Hematopoietic multipotent progenitor cell treated with erythropoietin and hydrocortisone succinate and interleukin-3 and kit ligand, for 15 days (in vitro differentiated cells): ENCODE measurements around the gene TOPAZ1.

ENCODE experiments used
- DNase-seq: peaks from one replicate; pipeline ENCODE4 v3.0.0-alpha.2; 2015; ENCODE audit warnings: low spot score

TOPAZ1 gene

GRCh38 chr3:44248152-44248551 is 6.5 kb downstream of the TOPAZ1 start:
- DNase-seq, result no peak

- DNase-seq, result no peak
Measured at GRCh38 chr3:44252332-44252959, 10.8 kb downstream of the TOPAZ1 start.

- DNase-seq, result no peak
Measured at GRCh38 chr3:44259404-44259803, 17.7 kb downstream of the TOPAZ1 start.

- DNase-seq, result no peak
Measured at GRCh38 chr3:44264146-44264545, 22.5 kb downstream of the TOPAZ1 start.

GRCh38 chr3:44265815-44266214 is 24.1 kb downstream of the TOPAZ1 start:
- no peak for DNase-seq

- DNase-seq, result no peak
Measured at GRCh38 chr3:44272191-44272590, 30.5 kb downstream of the TOPAZ1 start.

- DNase-seq, result no peak
Measured at GRCh38 chr3:44277925-44278324, 36.2 kb downstream of the TOPAZ1 start.

GRCh38 chr3:44280077-44280476 is 38.4 kb downstream of the TOPAZ1 start:
- no peak for DNase-seq

GRCh38 chr3:44280631-44281030 is 38.9 kb downstream of the TOPAZ1 start:
- DNase-seq, result no peak

GRCh38 chr3:44284949-44285348 is 43.3 kb downstream of the TOPAZ1 start:
- DNase-seq, result no peak

- no peak for DNase-seq
Measured at GRCh38 chr3:44289882-44290462, 48.3 kb downstream of the TOPAZ1 start.

- DNase-seq, result no peak
Measured at GRCh38 chr3:44292276-44292675, 50.6 kb downstream of the TOPAZ1 start.

- DNase-seq, result no peak
Measured at GRCh38 chr3:44292947-44293346, 51.3 kb downstream of the TOPAZ1 start.

- no peak for DNase-seq
Measured at GRCh38 chr3:44297255-44297654, 55.6 kb downstream of the TOPAZ1 start.

GRCh38 chr3:44301746-44302145 is 60.1 kb downstream of the TOPAZ1 start:
- no peak for DNase-seq

- DNase-seq, result no peak
Measured at GRCh38 chr3:44309500-44309899, 67.8 kb downstream of the TOPAZ1 start.

- no peak for DNase-seq
Measured at GRCh38 chr3:44318891-44319311, 77.2 kb downstream of the TOPAZ1 start.

- no peak for DNase-seq
Measured at GRCh38 chr3:44321335-44321734, 79.6 kb downstream of the TOPAZ1 start.

GRCh38 chr3:44323341-44323955 is 81.8 kb downstream of the TOPAZ1 start:
- DNase-seq, result peak; percentile 63

- DNase-seq, result no peak
Measured at GRCh38 chr3:44324584-44324983, 82.9 kb downstream of the TOPAZ1 start.

GRCh38 chr3:44326019-44326418 is 84.3 kb downstream of the TOPAZ1 start:
- DNase-seq, result no peak

- DNase-seq, result no peak
Measured at GRCh38 chr3:44326515-44326914, 84.8 kb downstream of the TOPAZ1 start.

GRCh38 chr3:44329946-44330345 is 88.3 kb downstream of the TOPAZ1 start:
- no peak for DNase-seq

- no peak for DNase-seq
Measured at GRCh38 chr3:44330444-44330843, 88.8 kb downstream of the TOPAZ1 start.
